HEK293 (cell line): ENCODE measurements around the gene CLDN6.

Source experiments
- ATF2 ChIP-seq: fragments of 450-650 bp; formaldehyde crosslinking; IDR thresholded peaks from 2 replicates; pipeline ENCODE4 v1.5.1; 2016; ENCODE audit warnings: missing biosample characterization, missing genetic modification characterization, low read depth
- GLIS2 ChIP-seq: fragments of 450-650 bp; formaldehyde crosslinking; IDR thresholded peaks from 2 replicates; pipeline ENCODE4 v1.5.1; 2016; ENCODE audit warnings: missing biosample characterization, missing genetic modification characterization
- HOXC10 ChIP-seq: sonication (generic); formaldehyde crosslinking; IDR thresholded peaks from 2 replicates; pipeline ENCODE4 v1.8.1; 2023; ENCODE audit warnings: mild to moderate bottlenecking, missing genetic modification reagents
- PRDM1 ChIP-seq: fragments of 450-650 bp; formaldehyde crosslinking; IDR thresholded peaks from 2 replicates; pipeline ENCODE4; 2016; ENCODE audit warnings: missing biosample characterization, missing genetic modification characterization
- PRDM2 ChIP-seq: fragments of 450-650 bp; formaldehyde crosslinking; IDR thresholded peaks from 2 replicates; pipeline ENCODE4 v1.5.1; 2016; ENCODE audit warnings: missing biosample characterization, missing genetic modification characterization, borderline replicate concordance
- SETDB1 ChIP-seq: IDR thresholded peaks from one replicate; pipeline ENCODE4 v1.6.1; 2017; ENCODE audit warnings: mild to moderate bottlenecking, low read length, moderate library complexity, mixed read lengths; ENCODE audit not compliant: insufficient read length
- SP3 ChIP-seq: fragments of 450-650 bp; formaldehyde crosslinking; IDR thresholded peaks from 2 replicates; pipeline ENCODE4 v1.5.1; 2016; ENCODE audit warnings: missing biosample characterization, missing genetic modification characterization
- ZBTB20 ChIP-seq: fragments of 450-650 bp; formaldehyde crosslinking; IDR thresholded peaks from 2 replicates; pipeline ENCODE4 v1.5.1; 2016; ENCODE audit warnings: missing biosample characterization, missing genetic modification characterization
- ZFP69B ChIP-seq: fragments of 450-650 bp; formaldehyde crosslinking; IDR thresholded peaks from 2 replicates; pipeline ENCODE4 v1.5.1; 2016; ENCODE audit warnings: missing biosample characterization, missing genetic modification characterization
- ZIC2 ChIP-seq: fragments of 450-650 bp; formaldehyde crosslinking; IDR thresholded peaks from 2 replicates; pipeline ENCODE4 v1.5.1; 2016; ENCODE audit warnings: missing biosample characterization, missing genetic modification characterization
- ZNF223 ChIP-seq: fragments of 450-650 bp; formaldehyde crosslinking; IDR thresholded peaks from 2 replicates; pipeline ENCODE4 v1.5.1; 2016; ENCODE audit warnings: missing biosample characterization, missing genetic modification characterization
- ZNF37A ChIP-seq: fragments of 450-650 bp; IDR thresholded peaks from 2 replicates; pipeline ENCODE4 v1.5.1; 2018; ENCODE audit warnings: missing biosample characterization, missing genetic modification characterization
- ZNF391 ChIP-seq: fragments of 450-650 bp; formaldehyde crosslinking; IDR thresholded peaks from 2 replicates; pipeline ENCODE4 v1.5.1; 2016; ENCODE audit warnings: low read depth, missing biosample characterization, missing genetic modification characterization, borderline replicate concordance
- ZNF449 ChIP-seq: fragments of 450-650 bp; formaldehyde crosslinking; IDR thresholded peaks from 2 replicates; pipeline ENCODE4 v1.5.1; 2017; ENCODE audit warnings: missing biosample characterization, mild to moderate bottlenecking, missing genetic modification characterization, moderate library complexity
- ZNF501 ChIP-seq: fragments of 450-650 bp; formaldehyde crosslinking; IDR thresholded peaks from 2 replicates; pipeline ENCODE4 v1.5.1; 2016; ENCODE audit warnings: missing biosample characterization, missing genetic modification characterization
- ZNF571 ChIP-seq: fragments of 450-650 bp; formaldehyde crosslinking; IDR thresholded peaks from 2 replicates; pipeline ENCODE4 v1.5.0; 2017; ENCODE audit warnings: missing biosample characterization, missing genetic modification characterization
- ZNF701 ChIP-seq: fragments of 450-650 bp; formaldehyde crosslinking; IDR thresholded peaks from 2 replicates; pipeline ENCODE4 v1.5.1; 2016; ENCODE audit warnings: missing biosample characterization, missing genetic modification characterization
- ZNF768 ChIP-seq: fragments of 450-650 bp; formaldehyde crosslinking; IDR thresholded peaks from 2 replicates; pipeline ENCODE4 v1.5.1; 2018; ENCODE audit warnings: missing biosample characterization, mild to moderate bottlenecking, missing genetic modification characterization
- ZNF830 ChIP-seq: fragments of 450-650 bp; IDR thresholded peaks from 2 replicates; pipeline ENCODE4 v1.5.0; 2018; ENCODE audit warnings: missing biosample characterization, missing genetic modification characterization, low read depth, mild to moderate bottlenecking, moderate library complexity
- ZXDB ChIP-seq: fragments of 450-650 bp; formaldehyde crosslinking; IDR thresholded peaks from 2 replicates; pipeline ENCODE4 v1.5.1; 2016; ENCODE audit warnings: missing biosample characterization, missing genetic modification characterization
- TF ChIP-seq, protein P1 (sequence below): fragments of 450-650 bp; formaldehyde crosslinking; IDR thresholded peaks from 2 replicates; pipeline ENCODE4 v1.5.1; 2016; ENCODE audit warnings: missing biosample characterization, missing genetic modification characterization, low read depth
- TF ChIP-seq, protein P2 (sequence below): fragments of 450-650 bp; formaldehyde crosslinking; IDR thresholded peaks from 2 replicates; pipeline ENCODE4 v1.5.1; 2017; ENCODE audit warnings: missing biosample characterization, missing genetic modification characterization
- TF ChIP-seq, protein P3 (sequence below): fragments of 450-650 bp; formaldehyde crosslinking; IDR thresholded peaks from 2 replicates; pipeline ENCODE4 v1.5.1; 2017; ENCODE audit warnings: missing biosample characterization, missing genetic modification characterization
- TF ChIP-seq, protein P4 (sequence below): fragments of 450-650 bp; formaldehyde crosslinking; IDR thresholded peaks from 2 replicates; pipeline ENCODE4 v1.5.1; 2016; ENCODE audit warnings: missing biosample characterization, missing genetic modification characterization

Gene CLDN6

GRCh38 chr16:3027983-3028715 lies 10.2 kb upstream of the CLDN6 start (continued):
- TF ChIP-seq, protein P1, sequence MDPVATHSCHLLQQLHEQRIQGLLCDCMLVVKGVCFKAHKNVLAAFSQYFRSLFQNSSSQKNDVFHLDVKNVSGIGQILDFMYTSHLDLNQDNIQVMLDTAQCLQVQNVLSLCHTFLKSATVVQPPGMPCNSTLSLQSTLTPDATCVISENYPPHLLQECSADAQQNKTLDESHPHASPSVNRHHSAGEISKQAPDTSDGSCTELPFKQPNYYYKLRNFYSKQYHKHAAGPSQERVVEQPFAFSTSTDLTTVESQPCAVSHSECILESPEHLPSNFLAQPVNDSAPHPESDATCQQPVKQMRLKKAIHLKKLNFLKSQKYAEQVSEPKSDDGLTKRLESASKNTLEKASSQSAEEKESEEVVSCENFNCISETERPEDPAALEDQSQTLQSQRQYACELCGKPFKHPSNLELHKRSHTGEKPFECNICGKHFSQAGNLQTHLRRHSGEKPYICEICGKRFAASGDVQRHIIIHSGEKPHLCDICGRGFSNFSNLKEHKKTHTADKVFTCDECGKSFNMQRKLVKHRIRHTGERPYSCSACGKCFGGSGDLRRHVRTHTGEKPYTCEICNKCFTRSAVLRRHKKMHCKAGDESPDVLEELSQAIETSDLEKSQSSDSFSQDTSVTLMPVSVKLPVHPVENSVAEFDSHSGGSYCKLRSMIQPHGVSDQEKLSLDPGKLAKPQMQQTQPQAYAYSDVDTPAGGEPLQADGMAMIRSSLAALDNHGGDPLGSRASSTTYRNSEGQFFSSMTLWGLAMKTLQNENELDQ (tag by site-specific recombination), result no peak
- no peak for TF ChIP-seq ZNF501
- TF ChIP-seq PRDM2, result no peak
- TF ChIP-seq, protein P2, sequence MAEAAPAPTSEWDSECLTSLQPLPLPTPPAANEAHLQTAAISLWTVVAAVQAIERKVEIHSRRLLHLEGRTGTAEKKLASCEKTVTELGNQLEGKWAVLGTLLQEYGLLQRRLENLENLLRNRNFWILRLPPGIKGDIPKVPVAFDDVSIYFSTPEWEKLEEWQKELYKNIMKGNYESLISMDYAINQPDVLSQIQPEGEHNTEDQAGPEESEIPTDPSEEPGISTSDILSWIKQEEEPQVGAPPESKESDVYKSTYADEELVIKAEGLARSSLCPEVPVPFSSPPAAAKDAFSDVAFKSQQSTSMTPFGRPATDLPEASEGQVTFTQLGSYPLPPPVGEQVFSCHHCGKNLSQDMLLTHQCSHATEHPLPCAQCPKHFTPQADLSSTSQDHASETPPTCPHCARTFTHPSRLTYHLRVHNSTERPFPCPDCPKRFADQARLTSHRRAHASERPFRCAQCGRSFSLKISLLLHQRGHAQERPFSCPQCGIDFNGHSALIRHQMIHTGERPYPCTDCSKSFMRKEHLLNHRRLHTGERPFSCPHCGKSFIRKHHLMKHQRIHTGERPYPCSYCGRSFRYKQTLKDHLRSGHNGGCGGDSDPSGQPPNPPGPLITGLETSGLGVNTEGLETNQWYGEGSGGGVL (tag by site-specific recombination), result no peak
- TF ChIP-seq ZNF37A (tag by site-specific recombination), result no peak
- TF ChIP-seq ZNF391 (tag by site-specific recombination), result no peak
- TF ChIP-seq ZNF701 (tag by site-specific recombination), result no peak
- no peak for TF ChIP-seq ZNF223 (tag by site-specific recombination)
- no peak for TF ChIP-seq ZNF768 (tag by site-specific recombination)
- TF ChIP-seq, protein P3, sequence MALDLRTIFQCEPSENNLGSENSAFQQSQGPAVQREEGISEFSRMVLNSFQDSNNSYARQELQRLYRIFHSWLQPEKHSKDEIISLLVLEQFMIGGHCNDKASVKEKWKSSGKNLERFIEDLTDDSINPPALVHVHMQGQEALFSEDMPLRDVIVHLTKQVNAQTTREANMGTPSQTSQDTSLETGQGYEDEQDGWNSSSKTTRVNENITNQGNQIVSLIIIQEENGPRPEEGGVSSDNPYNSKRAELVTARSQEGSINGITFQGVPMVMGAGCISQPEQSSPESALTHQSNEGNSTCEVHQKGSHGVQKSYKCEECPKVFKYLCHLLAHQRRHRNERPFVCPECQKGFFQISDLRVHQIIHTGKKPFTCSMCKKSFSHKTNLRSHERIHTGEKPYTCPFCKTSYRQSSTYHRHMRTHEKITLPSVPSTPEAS (tag by site-specific recombination), result no peak
- TF ChIP-seq SETDB1, result no peak
- no peak for TF ChIP-seq ZNF571 (tag by site-specific recombination)
- no peak for TF ChIP-seq ZNF830 (tag by site-specific recombination)
- TF ChIP-seq PRDM1 (tag by site-specific recombination), result no peak
- no peak for TF ChIP-seq HOXC10 (CRISPR knock-in tag)
- TF ChIP-seq ZFP69B (tag by site-specific recombination), result no peak; the same call in 1 of the 2 replicates
- TF ChIP-seq ZIC2 (tag by site-specific recombination), result peak; percentile 64
- TF ChIP-seq SP3 (tag by site-specific recombination), result peak; percentile 83
- TF ChIP-seq, protein P4, sequence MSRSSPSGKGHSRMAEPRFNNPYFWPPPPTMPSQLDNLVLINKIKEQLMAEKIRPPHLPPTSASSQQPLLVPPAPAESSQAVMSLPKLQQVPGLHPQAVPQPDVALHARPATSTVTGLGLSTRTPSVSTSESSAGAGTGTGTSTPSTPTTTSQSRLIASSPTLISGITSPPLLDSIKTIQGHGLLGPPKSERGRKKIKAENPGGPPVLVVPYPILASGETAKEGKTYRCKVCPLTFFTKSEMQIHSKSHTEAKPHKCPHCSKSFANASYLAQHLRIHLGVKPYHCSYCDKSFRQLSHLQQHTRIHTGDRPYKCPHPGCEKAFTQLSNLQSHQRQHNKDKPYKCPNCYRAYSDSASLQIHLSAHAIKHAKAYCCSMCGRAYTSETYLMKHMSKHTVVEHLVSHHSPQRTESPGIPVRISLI (tag by site-specific recombination), result no peak
- no peak for TF ChIP-seq ATF2 (tag by site-specific recombination)
- TF ChIP-seq ZNF449, result no peak
- peak; percentile 48; the same call in 1 of the 2 replicates for TF ChIP-seq ZBTB20
- TF ChIP-seq ZXDB, result peak; percentile 16; the same call in 1 of the 2 replicates
- peak; percentile 46; the same call in 1 of the 2 replicates for TF ChIP-seq GLIS2 (tag by site-specific recombination)
